Measurements from ENCODE around the gene UGT1A4.

DNA sequence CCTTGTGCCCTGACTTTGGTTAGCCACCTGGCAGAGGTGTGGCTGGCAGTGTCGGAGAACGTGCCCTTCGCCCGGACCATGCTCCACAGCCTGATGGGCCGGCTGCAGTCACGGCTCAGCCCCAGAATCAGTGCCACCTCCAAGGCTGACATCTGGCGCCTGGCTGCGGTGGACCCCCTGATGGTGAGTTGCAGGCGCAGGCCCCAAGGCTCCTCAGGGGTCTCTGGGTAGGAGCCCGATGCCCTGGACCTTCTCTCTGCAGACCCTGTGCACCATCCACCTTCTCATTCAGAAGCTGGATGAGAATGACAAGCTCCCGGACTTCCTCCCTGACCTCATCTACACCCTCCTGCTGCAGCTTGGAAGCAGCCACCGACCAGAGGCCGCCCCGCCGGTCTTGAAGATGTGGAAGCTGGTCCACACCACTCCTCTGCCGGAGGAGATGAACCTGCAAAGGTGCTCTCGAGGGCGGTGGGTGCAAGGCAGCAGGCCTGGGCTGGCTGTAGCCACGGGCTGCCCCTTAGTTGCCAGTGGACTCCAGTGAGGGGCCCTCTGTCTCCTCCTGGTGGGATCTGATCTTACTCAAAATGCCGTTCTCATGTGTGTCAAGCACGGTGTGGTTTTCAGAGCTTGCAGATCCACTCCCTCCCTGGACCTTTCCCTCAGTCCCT lies 103.7 kb downstream of the UGT1A4 start:
- no peak for TF ChIP-seq CTCF (IDR thresholded peaks at IDR 0.05)
- no peak for TF ChIP-seq POLR2AphosphoS5 (IDR thresholded peaks at IDR 0.05; ENCODE audit: insufficient read depth in 1 of 2, low read depth in 1 of 2)

Measured in vagina (tissue), 2 donors.